ENCODE data around the gene GRPEL2. TPM values are rescaled to one million over a fixed set of nuclear protein-coding genes. Genes with fewer than 3 reads are reported as not detected.

GRPEL2 gene
- total and polyA plus RNA-seq, 2 of the 8 experiments (the other 6 are each of a cell fraction or from before 2014, with no cell fraction given): 11.2 to 52.2 TPM

GRCh38 chr5:149340920-149341319, 4.4 kb upstream of the GRPEL2 start:
- peaks cover 0 to 4% of the 10 kb centered on the region in 2 experiments; a peak in 2 of 4 replicates for H3K79me2 ChIP-seq (ENCODE audit: control insufficient read depth in 1 of 2, insufficient read depth in 2 of 2, low read length in 2 of 2)
- no peak overlapping the region for H2BK20ac ChIP-seq (ENCODE audit: low read length)
- no peak overlapping the region for H3K4ac ChIP-seq (replicated peaks; ENCODE audit: insufficient read length, low read depth, low read length)
- 77% methylated on average over 1 of the region's 1 CpG; no CpG with 5 or more reads in 1 of the 2 experiments for WGBS, 2 experiments (ENCODE audit: extremely low coverage in 1 of 2, insufficient coverage in 1 of 2, insufficient read length in 1 of 2, insufficient replicate concordance in 2 of 2, low coverage in 1 of 2, low lambda C conversion rate in 2 of 2, missing lambda C conversion rate in 1 of 2)
- ChIA-PET POLR2A (ENCODE audit: partially characterized antibody) (interaction anchor here (1.3 to 3.0 kb wide), 2 partner anchors 13 to 15 kb away, joined by 3 to 12 read pairs; no protein-coding TSS in a partner anchor), CTCF (ENCODE audit: partially characterized antibody) (interaction anchor here (0.7 to 2.2 kb wide), 6 partner anchors 16 to 222 kb away, joined by 3 to 7 read pairs (median 4); partner anchors contain the start of gene PCYOX1L)
- H3K18ac ChIP-seq (ENCODE audit: extremely low read depth, low read length): no peak overlapping the region
- TF ChIP-seq NANOG (IDR thresholded peaks at IDR 0.05; ENCODE audit: insufficient read depth, low read depth, low read length, poor library complexity, severe bottlenecking) (no peak), POU5F1 (IDR thresholded peaks at IDR 0.05; ENCODE audit: low read depth, low read length) (no peak)
- H3K4me2 ChIP-seq (ENCODE audit: insufficient read depth in 1 of 2, low read depth in 2 of 2, low read length in 2 of 2): no peak overlapping the region
- no peak overlapping the region for H3K23ac ChIP-seq (ENCODE audit: insufficient read length)
- H3K9ac ChIP-seq (replicated peaks in 1 of 4; ENCODE audit: extremely low read depth in 1 of 4, low read depth in 3 of 4, low read length in 3 of 4): no peak overlapping the region
- no peaks in the 10 kb centered on the region for H3K36me3 ChIP-seq (ENCODE audit: control insufficient read depth in 2 of 4, insufficient read depth in 4 of 4, low read length in 3 of 4)
- peaks cover 9% of the 10 kb centered on the region for H3K23me2 ChIP-seq (ENCODE audit: low read depth, low read length)
- H3K4me3 ChIP-seq (ENCODE audit: extremely low read depth in 1 of 4, insufficient read depth in 2 of 4, low read depth in 3 of 4, low read length in 4 of 4): no peak overlapping the region
- no peak overlapping the region for H3K14ac ChIP-seq (ENCODE audit: insufficient read length)
- FAIRE-seq: no peak
- H3K9me3 ChIP-seq (ENCODE audit: insufficient read depth in 2 of 2, low read depth in 1 of 2, low read length in 1 of 2): no peaks in the 10 kb centered on the region
- no peaks in the 10 kb centered on the region for H3K79me1 ChIP-seq (ENCODE audit: low read depth, low read length)
- no peak overlapping the region for H2AFZ ChIP-seq (ENCODE audit: low read length)
- no peak overlapping the region for H4K5ac ChIP-seq (ENCODE audit: insufficient read length, low read depth, low read length)
- H3K56ac ChIP-seq (replicated peaks; ENCODE audit: insufficient read length, low read depth, low read length): no peak overlapping the region
- no peak overlapping the region for H2BK120ac ChIP-seq (replicated peaks; ENCODE audit: low read depth, low read length)
- no peak overlapping the region for H2BK12ac ChIP-seq (ENCODE audit: low read depth, low read length)
- no peaks in the 10 kb centered on the region for H3K27me3 ChIP-seq (replicated peaks in 1 of 4; ENCODE audit: control insufficient read depth in 3 of 4, extremely low read depth in 1 of 4, insufficient read depth in 3 of 4, low read length in 3 of 4)
- H2AK5ac ChIP-seq (ENCODE audit: low read depth, low read length): no peak overlapping the region
- H4K91ac ChIP-seq (replicated peaks; ENCODE audit: insufficient read length, low read length): no peak overlapping the region
- H4K20me1 ChIP-seq (replicated peaks in 1 of 2; ENCODE audit: control insufficient read depth in 1 of 2, insufficient read depth in 2 of 2, low read length in 2 of 2): no peaks in the 10 kb centered on the region
- H2BK15ac ChIP-seq (ENCODE audit: low read length): no peak overlapping the region
- H2BK5ac ChIP-seq (ENCODE audit: low read depth, low read length): no peak overlapping the region
- no peak overlapping the region for H3K27ac ChIP-seq (ENCODE audit: low read depth, low read length)
- H4K8ac ChIP-seq (ENCODE audit: extremely low read depth, insufficient read depth, low read length): no peak overlapping the region
- no peak for DNase-seq (ENCODE audit: low read depth in 1 of 2, low spot score in 2 of 2)
- H3K4me1 ChIP-seq (replicated peaks in 1 of 4; ENCODE audit: control insufficient read depth in 3 of 4, insufficient read depth in 4 of 4, low read length in 3 of 4): peaks cover 0 to 1% (median 0%) of the 10 kb centered on the region in 4 experiments; a peak in 1 of 7 replicates

All from H1 (cell line).